ENCODE results near the gene SCN2B. TPM values are rescaled to one million over a fixed set of nuclear protein-coding genes. Genes with fewer than 3 reads are reported as not detected.

The SCN2B gene
- 1 to 10 TPM in 3 of 4 donors, under 1 TPM in 1; 0.95 to 1.7 (median 1.2) TPM for total RNA-seq
- under 1 TPM; 0.23 to 0.74 (median 0.60) TPM for polyA plus RNA-seq

DNA sequence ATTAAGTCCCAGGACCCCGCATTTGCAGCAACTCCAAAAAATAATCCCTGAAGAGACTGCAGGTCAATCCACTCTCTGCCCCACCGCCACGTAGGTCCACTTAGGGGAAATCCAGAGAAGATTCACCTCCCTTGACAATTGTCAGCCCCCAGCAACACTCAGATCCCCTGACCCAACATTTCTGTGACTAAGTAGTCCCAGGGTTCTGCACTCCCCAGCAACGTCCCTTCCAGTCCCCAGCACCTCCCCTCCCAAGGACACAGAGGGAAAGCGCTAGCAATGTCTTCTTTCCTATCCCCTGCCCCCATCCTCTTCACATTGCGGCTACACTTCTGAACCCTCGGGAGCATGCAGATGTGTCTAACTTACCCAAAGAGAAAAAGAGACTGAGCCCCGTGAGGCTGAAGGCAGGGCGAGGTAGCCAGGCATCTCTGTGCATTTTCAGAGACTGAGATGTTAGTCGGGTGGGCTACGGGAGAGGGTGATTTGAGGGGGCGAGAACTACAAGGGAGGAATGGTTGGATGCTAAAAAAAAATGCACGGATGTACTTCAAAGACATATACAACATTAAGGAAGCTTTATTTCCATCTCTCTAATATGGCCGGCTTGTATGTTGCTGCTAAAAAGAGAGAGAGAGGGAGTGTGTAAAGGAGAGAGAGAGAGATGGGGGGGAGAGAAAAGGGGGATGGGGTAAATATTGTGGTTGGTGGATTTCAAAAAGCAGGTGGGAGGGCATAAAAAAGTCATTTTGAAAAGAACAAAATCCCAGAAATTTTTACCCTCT, at the start of gene SCN2B:
Gene SCN2B (minus strand): TSS at position 647 of the 785 bp plus-strand sequence. CDS start 208 bp downstream, at position 439.
- no peaks in the 10 kb centered on the region for H3K36me3 ChIP-seq
- H3K4me1 ChIP-seq = peaks cover 0 to 40% (median 22%) of the 10 kb centered on the region in 4 donors
- 50 to 51% methylated on average over 14 of the region's 14 CpGs for WGBS, 2 donors
- H3K27ac ChIP-seq = peak within 1 kb of the TSS; percentile 16 to 64 (median 56)
- intact Hi-C loops (cut with DNase I) = no loop called here
- peaks cover 0 to 12% (median 0%) of the 10 kb centered on the region in 3 donors for H3K27me3 ChIP-seq
- TF ChIP-seq EP300 (IDR thresholded peaks at IDR 0.05) (no peak), POLR2AphosphoS5 (IDR thresholded peaks at IDR 0.05) (no peak), CTCF (IDR thresholded peaks at IDR 0.05) (no peak), POLR2A (IDR thresholded peaks at IDR 0.05) (no peak)
- no peak for DNase-seq
- peak within 1 kb of the TSS; percentile 18 to 45 (median 41) for H3K4me3 ChIP-seq
- no peaks in the 10 kb centered on the region for H3K9me3 ChIP-seq

DNA sequence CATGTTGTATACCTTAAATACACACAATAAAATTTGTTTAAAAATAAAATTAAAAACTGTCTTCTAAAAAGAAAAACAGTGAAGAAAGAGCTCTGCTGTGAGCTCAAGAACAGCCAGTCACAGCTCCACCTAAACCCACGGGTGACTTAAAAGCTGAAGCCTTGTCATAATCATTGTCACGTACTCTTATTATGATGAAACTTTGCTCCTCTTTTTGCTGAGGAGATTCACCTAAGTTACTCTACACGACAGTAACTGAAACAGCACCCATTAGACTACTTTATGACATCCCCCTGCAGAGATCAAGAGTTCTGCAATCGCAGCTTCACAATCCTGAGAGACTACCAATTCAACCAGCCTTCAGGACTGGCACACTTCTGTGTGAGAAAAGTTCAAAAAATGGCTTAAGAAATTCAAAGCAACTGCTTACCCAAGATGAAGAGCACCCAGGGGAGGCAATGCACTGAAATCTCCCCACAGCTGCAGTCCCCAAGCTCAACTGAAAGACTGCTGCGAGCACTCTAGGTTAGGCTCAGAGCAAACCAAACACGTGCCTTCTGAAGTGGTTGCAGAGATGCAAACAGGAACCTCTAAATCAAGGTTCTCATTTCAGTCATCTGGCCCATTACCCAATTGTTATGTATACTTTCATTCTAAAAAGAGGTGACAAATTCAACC, 48.2 kb upstream of the SCN2B start, which contains the start of gene JAML:
Gene JAML (minus strand): TSS at position 501 of the 678 bp plus-strand sequence. CDS start 10,145 bp downstream, outside the sequence.
- peaks cover 0 to 19% (median 7%) of the 10 kb centered on the region in 3 donors for H3K27me3 ChIP-seq
- intact Hi-C loops (cut with DNase I) = no loop called here
- WGBS, 2 donors = 45 to 78% methylated on average over 6 of the region's 6 CpGs
- TF ChIP-seq EP300 (IDR thresholded peaks at IDR 0.05) = no peak
- TF ChIP-seq CTCF (IDR thresholded peaks at IDR 0.05) = no peak
- TF ChIP-seq POLR2AphosphoS5 (IDR thresholded peaks at IDR 0.05) = peak in 1 of 4 donors; percentile 6
- TF ChIP-seq POLR2A (IDR thresholded peaks at IDR 0.05) = no peak
- H3K9me3 ChIP-seq = no peaks in the 10 kb centered on the region
- H3K27ac ChIP-seq = peak within 1 kb of the TSS in 1 of 4 donors; percentile 14
- H3K4me3 ChIP-seq = peak within 1 kb of the TSS in 1 of 4 donors; percentile 28
- H3K4me1 ChIP-seq = no peaks in the 10 kb centered on the region
- H3K36me3 ChIP-seq = no peaks in the 10 kb centered on the region
- DNase-seq = no peak

- TF ChIP-seq POLR2AphosphoS5 (IDR thresholded peaks at IDR 0.05) (no peak), POLR2A (IDR thresholded peaks at IDR 0.05) (no peak), EP300 (IDR thresholded peaks at IDR 0.05) (no peak), CTCF (IDR thresholded peaks at IDR 0.05) (no peak)
- no peaks in the 10 kb centered on the region for H3K4me1 ChIP-seq
- no peak for DNase-seq
- H3K27me3 ChIP-seq = peaks cover 0 to 19% (median 7%) of the 10 kb centered on the region in 3 donors
- 51 to 86% methylated on average over 6 of the region's 6 CpGs for WGBS, 2 donors
- no peaks in the 10 kb centered on the region for H3K36me3 ChIP-seq
- intact Hi-C loops (cut with DNase I) = no loop called here
- H3K4me3 ChIP-seq = peak overlapping the region in 1 of 4 donors; percentile 28
- H3K27ac ChIP-seq = peak overlapping the region in 1 of 4 donors; percentile 14
- no peaks in the 10 kb centered on the region for H3K9me3 ChIP-seq
Observed at GRCh38 chr11:118223992-118224391, 47.6 kb upstream of the SCN2B start.

- WGBS, 2 donors = 53 to 76% methylated on average over 2 of the region's 2 CpGs
- intact Hi-C loops (cut with DNase I) = no loop called here
- H3K4me1 ChIP-seq = no peaks in the 10 kb centered on the region
- H3K36me3 ChIP-seq = no peaks in the 10 kb centered on the region
- H3K4me3 ChIP-seq = peak overlapping the region in 1 of 4 donors; percentile 28
- TF ChIP-seq CTCF (IDR thresholded peaks at IDR 0.05) (no peak), EP300 (IDR thresholded peaks at IDR 0.05) (no peak), POLR2AphosphoS5 (IDR thresholded peaks at IDR 0.05) (no peak), POLR2A (IDR thresholded peaks at IDR 0.05) (no peak)
- no peak for DNase-seq
- no peaks in the 10 kb centered on the region for H3K9me3 ChIP-seq
- no peak overlapping the region for H3K27ac ChIP-seq
- H3K27me3 ChIP-seq = peaks cover 0 to 20% (median 7%) of the 10 kb centered on the region in 3 donors
Observed at GRCh38 chr11:118223570-118223969, 47.1 kb upstream of the SCN2B start.
